22Rv1 (cell line): ENCODE results near the gene OR8D1.

Experiments used
- CTCF ChIP-seq: fragments of 450-650 bp; IDR thresholded peaks from 2 replicates; pipeline ENCODE4 v1.5.1; 2017; ENCODE audit warnings: mild to moderate bottlenecking
- ZFX ChIP-seq: fragments of 450-650 bp; IDR thresholded peaks from 2 replicates; pipeline ENCODE4 v1.6.1; 2017; ENCODE audit warnings: antibody characterized with exemption, borderline replicate concordance

GRCh38 chr11:124311670-124312069, 2.1 kb downstream of the OR8D1 start:
- TF ChIP-seq CTCF (no peak), ZFX (no peak)
